Measurements from ENCODE around the gene GPR18. TPM values are rescaled to one million over a fixed set of nuclear protein-coding genes. Genes with fewer than 3 reads are reported as not detected.

GPR18 gene
- total RNA-seq, 1 donor from 2014 or later: not detected

- Histone ChIP-seq H3K4me3 (ENCODE audit: low read depth, low read length) (no peak overlapping the region), H3K36me3 (ENCODE audit: control insufficient read depth, insufficient read depth, low read length) (peaks cover 1% of the 10 kb centered on the region), H3K27me3 (ENCODE audit: control insufficient read depth, insufficient read depth, low read length) (no peaks in the 10 kb centered on the region)
- FAIRE-seq (no peak), DNase-seq (ENCODE audit: low read depth) (no peak)
- no peak for TF ChIP-seq CTCF (IDR thresholded peaks at IDR 0.05; ENCODE audit: insufficient read depth, low read length, severe bottlenecking)
Measured at GRCh38 chr13:99282264-99283231, 24.4 kb upstream of the GPR18 start.

- Histone ChIP-seq H3K4me3 (ENCODE audit: low read depth, low read length) (no peak overlapping the region), H3K36me3 (ENCODE audit: control insufficient read depth, insufficient read depth, low read length) (peaks cover 1% of the 10 kb centered on the region), H3K27me3 (ENCODE audit: control insufficient read depth, insufficient read depth, low read length) (no peaks in the 10 kb centered on the region)
- DNase-seq (ENCODE audit: low read depth): no peak
- TF ChIP-seq CTCF (IDR thresholded peaks at IDR 0.05; ENCODE audit: insufficient read depth, low read length, severe bottlenecking): no peak
- no peak for FAIRE-seq
Measured at GRCh38 chr13:99281811-99282263, 23.7 kb upstream of the GPR18 start.

DNA sequence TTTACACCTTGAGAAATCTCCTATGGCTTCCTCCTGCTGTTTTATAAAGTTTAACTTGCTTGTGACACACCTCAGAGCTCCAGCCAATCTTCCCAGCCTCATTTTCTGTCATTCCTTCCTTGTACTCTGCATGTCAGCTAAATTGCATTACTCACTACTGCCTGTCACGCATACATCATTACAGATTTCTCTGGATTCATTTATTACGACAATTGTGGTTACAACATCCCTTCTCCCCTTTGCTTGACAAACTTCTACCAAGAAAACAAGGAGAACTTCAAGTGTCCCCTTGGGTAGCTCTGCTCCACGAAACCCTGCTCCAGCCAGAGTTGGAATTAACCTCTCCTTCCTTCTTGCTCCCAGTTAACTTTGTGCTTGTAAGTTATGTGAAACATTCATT, 22.0 kb upstream of the GPR18 start:
- Histone ChIP-seq H3K36me3 (ENCODE audit: control insufficient read depth, insufficient read depth, low read length) (peaks cover 1% of the 10 kb centered on the region), H3K27me3 (ENCODE audit: control insufficient read depth, insufficient read depth, low read length) (no peaks in the 10 kb centered on the region), H3K4me3 (ENCODE audit: low read depth, low read length) (no peak overlapping the region)
- DNase-seq (ENCODE audit: low read depth) (peak; percentile 47), FAIRE-seq (no peak)
- TF ChIP-seq CTCF (IDR thresholded peaks at IDR 0.05; ENCODE audit: insufficient read depth, low read length, severe bottlenecking): no peak

GRCh38 chr13:99279637-99280036, 21.5 kb upstream of the GPR18 start:
- DNase-seq (ENCODE audit: low read depth) (no peak), FAIRE-seq (no peak)
- no peaks in the 10 kb centered on the region for H3K27me3 ChIP-seq (ENCODE audit: control insufficient read depth, insufficient read depth, low read length)
- H3K4me3 ChIP-seq (ENCODE audit: low read depth, low read length): no peak overlapping the region
- no peak for TF ChIP-seq CTCF (IDR thresholded peaks at IDR 0.05; ENCODE audit: insufficient read depth, low read length, severe bottlenecking)
- peaks cover 1% of the 10 kb centered on the region for H3K36me3 ChIP-seq (ENCODE audit: control insufficient read depth, insufficient read depth, low read length)

GRCh38 chr13:99278843-99279242, 20.7 kb upstream of the GPR18 start:
- Histone ChIP-seq H3K36me3 (ENCODE audit: control insufficient read depth, insufficient read depth, low read length) (peaks cover 1% of the 10 kb centered on the region), H3K4me3 (ENCODE audit: low read depth, low read length) (no peak overlapping the region), H3K27me3 (ENCODE audit: control insufficient read depth, insufficient read depth, low read length) (no peaks in the 10 kb centered on the region)
- TF ChIP-seq CTCF (IDR thresholded peaks at IDR 0.05; ENCODE audit: insufficient read depth, low read length, severe bottlenecking): no peak
- FAIRE-seq (no peak), DNase-seq (ENCODE audit: low read depth) (no peak)
